WTC11 (cell line): Measurements from ENCODE around the gene TMEM178A. TPM values are rescaled to one million over a fixed set of nuclear protein-coding genes. Genes with fewer than 3 reads are reported as not detected.

Experiments used
- ATAC-seq: fragments of 200-7000 bp; cut with Tn5 transposase; 2 replicates; pipeline ENCODE4 v1.10.0; 2021; ENCODE audit warnings: mild to moderate bottlenecking, moderate library complexity
- CTCF ChIA-PET: fragments of 300-600 bp; sonication (Branson Sonifier 250); formaldehyde crosslinking; loops from one replicate; lab custom pipeline; 2021; ENCODE audit warnings: antibody characterized with exemption; lab: Charles Lee
- POLR2A ChIA-PET: fragments of 350-600 bp; sonication (Branson Sonifier 250); formaldehyde crosslinking; loops from one replicate; lab custom pipeline; 2021; ENCODE audit warnings: antibody characterized with exemption; lab: Charles Lee
- DNase-seq: peaks from one replicate; pipeline ENCODE4 v3.0.0; 2021; ENCODE audit warnings: low spot score
- H3K27ac Mint-ChIP-seq: 2 replicates; pipeline ENCODE4 v1.8.0; 2021; ENCODE audit warnings: mixed read lengths
- H3K27me3 Mint-ChIP-seq: 2 replicates; pipeline ENCODE4 v1.8.0; 2021; ENCODE audit warnings: low read depth, mild to moderate bottlenecking, moderate library complexity, mixed read lengths
- H3K36me3 Mint-ChIP-seq: 2 replicates; pipeline ENCODE4 v1.8.0; 2021; ENCODE audit warnings: mixed read lengths
- H3K4me1 Mint-ChIP-seq: 2 replicates; pipeline ENCODE4 v1.8.0; 2022; ENCODE audit warnings: mixed read lengths
- H3K4me3 Mint-ChIP-seq: 2 replicates; pipeline ENCODE4 v1.8.0; 2021; ENCODE audit warnings: mild to moderate bottlenecking, moderate library complexity, mixed read lengths
- H3K9me3 Mint-ChIP-seq: 2 replicates; pipeline ENCODE4 v1.8.0; 2021; ENCODE audit warnings: mixed read lengths
- AR ChIP-seq: fragments of 250-450 bp; sonication (Bioruptor Pico); IDR thresholded peaks from 2 replicates; pipeline ENCODE4 v1.9.0; 2021; ENCODE audit warnings: mild to moderate bottlenecking
- ARID4B ChIP-seq: sonication (generic); formaldehyde crosslinking; IDR thresholded peaks from 2 replicates; pipeline ENCODE4 v1.8.0; 2023; ENCODE audit warnings: missing genetic modification reagents, mild to moderate bottlenecking, borderline replicate concordance
- ATF1 ChIP-seq: sonication (generic); formaldehyde crosslinking; IDR thresholded peaks from 2 replicates; pipeline ENCODE4 v1.8.1; 2023; ENCODE audit warnings: mild to moderate bottlenecking, moderate library complexity, missing genetic modification reagents
- ATF6 ChIP-seq: sonication (generic); formaldehyde crosslinking; IDR thresholded peaks from 2 replicates; pipeline ENCODE4 v1.8.1; 2023; ENCODE audit warnings: mild to moderate bottlenecking, missing genetic modification reagents
- CREM ChIP-seq: sonication (generic); formaldehyde crosslinking; IDR thresholded peaks from 2 replicates; pipeline ENCODE4 v1.8.1; 2022; ENCODE audit warnings: mild to moderate bottlenecking, missing genetic modification reagents, moderate library complexity
- E2F1 ChIP-seq: sonication (generic); formaldehyde crosslinking; IDR thresholded peaks from 2 replicates; pipeline ENCODE4 v1.8.0; 2022; ENCODE audit warnings: mild to moderate bottlenecking, missing genetic modification reagents
- FOXJ3 ChIP-seq: sonication (generic); formaldehyde crosslinking; IDR thresholded peaks from 2 replicates; pipeline ENCODE4 v1.9.0; 2021; ENCODE audit warnings: missing genetic modification reagents, mild to moderate bottlenecking, borderline replicate concordance
- FOXP4 ChIP-seq: sonication (generic); formaldehyde crosslinking; IDR thresholded peaks from 2 replicates; pipeline ENCODE4 v1.8.0; 2022; ENCODE audit warnings: mild to moderate bottlenecking, missing genetic modification reagents
- IRF1 ChIP-seq: sonication (generic); formaldehyde crosslinking; IDR thresholded peaks from 2 replicates; pipeline ENCODE4 v1.8.0; 2023; ENCODE audit warnings: missing genetic modification reagents
- JUN ChIP-seq: sonication (generic); formaldehyde crosslinking; IDR thresholded peaks from 2 replicates; pipeline ENCODE4 v1.8.0; 2023; ENCODE audit warnings: mild to moderate bottlenecking, missing genetic modification reagents
- KAT7 ChIP-seq: sonication (generic); formaldehyde crosslinking; IDR thresholded peaks from 2 replicates; pipeline ENCODE4 v1.8.1; 2023; ENCODE audit warnings: missing genetic modification reagents, mild to moderate bottlenecking, borderline replicate concordance
- MYBL2 ChIP-seq: sonication (generic); formaldehyde crosslinking; IDR thresholded peaks from 2 replicates; pipeline ENCODE4 v1.8.1; 2023; ENCODE audit warnings: mild to moderate bottlenecking, moderate library complexity, missing genetic modification reagents
- NFYB ChIP-seq: sonication (generic); formaldehyde crosslinking; conservative IDR thresholded peaks from 2 replicates; pipeline ENCODE4 v1.8.0; 2022; ENCODE audit warnings: low read depth, missing genetic modification reagents
- OVOL2 ChIP-seq: fragments of 250-450 bp; sonication (Bioruptor Pico); IDR thresholded peaks from 2 replicates; pipeline ENCODE4 v1.9.0; 2021; ENCODE audit warnings: mild to moderate bottlenecking, borderline replicate concordance
- RELA ChIP-seq: sonication (generic); formaldehyde crosslinking; IDR thresholded peaks from 2 replicates; pipeline ENCODE4 v1.8.1; 2022; ENCODE audit warnings: missing genetic modification reagents, mild to moderate bottlenecking, borderline replicate concordance
- STAT6 ChIP-seq: sonication (generic); formaldehyde crosslinking; conservative IDR thresholded peaks from 2 replicates; pipeline ENCODE4 v1.8.1; 2023; ENCODE audit warnings: mild to moderate bottlenecking, low read depth, missing genetic modification reagents, moderate library complexity
- ZBTB21 ChIP-seq: sonication (generic); formaldehyde crosslinking; IDR thresholded peaks from 2 replicates; pipeline ENCODE4 v1.8.1; 2023; ENCODE audit warnings: mild to moderate bottlenecking, missing genetic modification reagents, borderline replicate concordance
- ZBTB43 ChIP-seq: sonication (generic); formaldehyde crosslinking; IDR thresholded peaks from 2 replicates; pipeline ENCODE4 v1.8.1; 2023; ENCODE audit warnings: mild to moderate bottlenecking, missing genetic modification reagents
- ZNF232 ChIP-seq: sonication (generic); formaldehyde crosslinking; IDR thresholded peaks from 2 replicates; pipeline ENCODE4 v1.8.0; 2022; ENCODE audit warnings: mild to moderate bottlenecking, missing genetic modification reagents
- total RNA-seq: library from RNA; stranded (reverse); gene quantifications from 3 replicates; pipeline ENCODE4 v1.2.3, GENCODE V29; 2021

The TMEM178A gene
- total RNA-seq, 1 experiment from 2014 or later, result 14.5 TPM

- TF ChIP-seq ZBTB43 (CRISPR knock-in tag) (no peak), FOXJ3 (no peak), ATF6 (CRISPR knock-in tag) (no peak), ZNF232 (no peak), CREM (CRISPR knock-in tag) (no peak), ZBTB21 (no peak)
Measured at GRCh38 chr2:39631256-39631655, 34.5 kb upstream of the TMEM178A start (continued).

GRCh38 chr2:39631718-39632117 lies 34.0 kb upstream of the TMEM178A start:
- no peak for DNase-seq
- Mint-ChIP-seq H3K27ac (no peak overlapping the region), H3K9me3 (peaks cover 14% of the 10 kb centered on the region), H3K4me1 (no peaks in the 10 kb centered on the region), H3K27me3 (no peaks in the 10 kb centered on the region), H3K4me3 (no peak overlapping the region), H3K36me3 (peaks cover 14% of the 10 kb centered on the region)
- ChIA-PET POLR2A (no interaction called here), CTCF (no interaction called here)
- TF ChIP-seq FOXP4 (CRISPR knock-in tag) (no peak), AR (CRISPR knock-in tag) (no peak), IRF1 (CRISPR knock-in tag) (no peak), E2F1 (no peak), ATF1 (CRISPR knock-in tag) (no peak), OVOL2 (no peak), MYBL2 (CRISPR knock-in tag) (no peak), RELA (no peak), KAT7 (CRISPR knock-in tag) (no peak), STAT6 (CRISPR knock-in tag) (no peak), ARID4B (CRISPR knock-in tag) (no peak), JUN (CRISPR knock-in tag) (no peak), NFYB (CRISPR knock-in tag) (no peak)
- ATAC-seq, result no peak
